KBM-7 (cell line): ENCODE data around the gene PARP12.

Source experiments
- DNase-seq: peaks from one replicate; pipeline ENCODE4 v3.0.0-alpha.2; 2015
- in situ Hi-C: fragments of 300-500 bp; cut with MboI; formaldehyde crosslinking; loops from 2 replicates; pipeline ENCODE4 v1.14.3; 2020; ENCODE audit warnings: low sequenced_read_pairs, low pct_unique_long_range_greater_than_20kb, mixed read lengths

Gene PARP12

GRCh38 chr7:140060788-140061606 lies 1.8 kb downstream of the PARP12 start:
- DNase-seq, result no peak
- in situ Hi-C loops, result no loop called here

- no peak for DNase-seq
- in situ Hi-C loops, result no loop called here
Measured at GRCh38 chr7:140060243-140060630, 2.5 kb downstream of the PARP12 start.

GRCh38 chr7:140059273-140060242 lies 3.2 kb downstream of the PARP12 start:
- DNase-seq, result peak; percentile 25
- in situ Hi-C loops, result no loop called here

- DNase-seq, result no peak
- in situ Hi-C loops, result no loop called here
Measured at GRCh38 chr7:140058517-140058916, 4.2 kb downstream of the PARP12 start.

- DNase-seq, result no peak
- in situ Hi-C loops, result no loop called here
Measured at GRCh38 chr7:140057143-140057535, 5.6 kb downstream of the PARP12 start.

- no peak for DNase-seq
- in situ Hi-C loops, result no loop called here
Measured at GRCh38 chr7:140056431-140057142, 6.2 kb downstream of the PARP12 start.

GRCh38 chr7:140055833-140056232 lies 6.9 kb downstream of the PARP12 start:
- no peak for DNase-seq
- in situ Hi-C loops, result no loop called here

- no peak for DNase-seq
- in situ Hi-C loops, result no loop called here
Measured at GRCh38 chr7:140054751-140055150, 8.0 kb downstream of the PARP12 start.

- no peak for DNase-seq
- in situ Hi-C loops, result no loop called here
Measured at GRCh38 chr7:140053812-140054539, 8.8 kb downstream of the PARP12 start.

- peak; percentile 11 for DNase-seq
- in situ Hi-C loops, result no loop called here
Measured at GRCh38 chr7:140051820-140052219, 10.9 kb downstream of the PARP12 start.

GRCh38 chr7:140050100-140050499 lies 12.7 kb downstream of the PARP12 start:
- no peak for DNase-seq

GRCh38 chr7:140049339-140050024 lies 13.3 kb downstream of the PARP12 start:
- no peak for DNase-seq
- in situ Hi-C loops, result no loop called here

More at GRCh38 chr7:140050100-140050499, 12.7 kb downstream of the PARP12 start:
- in situ Hi-C loops, result no loop called here

- no peak for DNase-seq
- in situ Hi-C loops, result no loop called here
Measured at GRCh38 chr7:140048989-140049338, 13.8 kb downstream of the PARP12 start.

- in situ Hi-C loops, result no loop called here
- DNase-seq, result no peak
Measured at GRCh38 chr7:140048138-140048537, 14.6 kb downstream of the PARP12 start.

- no peak for DNase-seq
- in situ Hi-C loops, result no loop called here
Measured at GRCh38 chr7:140047197-140047596, 15.6 kb downstream of the PARP12 start.

GRCh38 chr7:140045697-140046096 lies 17.1 kb downstream of the PARP12 start:
- in situ Hi-C loops, result no loop called here

GRCh38 chr7:140044251-140044650 lies 18.5 kb downstream of the PARP12 start:
- in situ Hi-C loops, result no loop called here
- DNase-seq, result no peak

More at GRCh38 chr7:140045697-140046096, 17.1 kb downstream of the PARP12 start:
- DNase-seq, result no peak

GRCh38 chr7:140042386-140042670 lies 20.4 kb downstream of the PARP12 start:
- in situ Hi-C loops, result no loop called here
- DNase-seq, result no peak
